CD4-positive, alpha-beta T cell treated with Interleukin-15 for 4 hours (primary cell): Measurements from ENCODE around the gene MCUB.

ENCODE experiments used
- DNase-seq: peaks from one replicate; pipeline ENCODE4 v3.0.0-alpha.2; 2020; ENCODE audit warnings: low spot score

The MCUB gene

GRCh38 chr4:109682875-109683274, 122.8 kb downstream of the MCUB start:
- no peak for DNase-seq

GRCh38 chr4:109683621-109684253, 123.7 kb downstream of the MCUB start:
- DNase-seq, result no peak

- no peak for DNase-seq
Observed at GRCh38 chr4:109684727-109685126, 124.7 kb downstream of the MCUB start.

GRCh38 chr4:109690690-109691410, 130.8 kb downstream of the MCUB start:
- DNase-seq, result no peak

- DNase-seq, result peak; percentile 20
Observed at GRCh38 chr4:109691411-109691920, 131.4 kb downstream of the MCUB start.

GRCh38 chr4:109698656-109699055, 138.6 kb downstream of the MCUB start:
- DNase-seq, result no peak

GRCh38 chr4:109699553-109700225, 139.6 kb downstream of the MCUB start:
- DNase-seq, result no peak

GRCh38 chr4:109701566-109702410, 141.7 kb downstream of the MCUB start:
- no peak for DNase-seq

GRCh38 chr4:109702950-109703663, 143.1 kb downstream of the MCUB start, which contains the start of gene CASP6:
Gene CASP6, minus strand, starts transcription at chr4:109703445. Its CDS starts 50 bp downstream, at chr4:109703395.
- DNase-seq, result peak; percentile 73

- DNase-seq, result no peak
Observed at GRCh38 chr4:109703664-109704361, 143.8 kb downstream of the MCUB start.

GRCh38 chr4:109708435-109708834, 148.4 kb downstream of the MCUB start:
- no peak for DNase-seq

GRCh38 chr4:109708990-109709389, 148.9 kb downstream of the MCUB start:
- DNase-seq, result no peak

- no peak for DNase-seq
Observed at GRCh38 chr4:109713500-109713899, 153.5 kb downstream of the MCUB start.

GRCh38 chr4:109718759-109719158, 158.7 kb downstream of the MCUB start:
- no peak for DNase-seq

GRCh38 chr4:109719604-109720003, 159.6 kb downstream of the MCUB start:
- no peak for DNase-seq

GRCh38 chr4:109721033-109721432, 161.0 kb downstream of the MCUB start:
- no peak for DNase-seq

- no peak for DNase-seq
Observed at GRCh38 chr4:109722357-109722756, 162.3 kb downstream of the MCUB start.

GRCh38 chr4:109723110-109723509, 163.1 kb downstream of the MCUB start:
- no peak for DNase-seq

- DNase-seq, result no peak
Observed at GRCh38 chr4:109728385-109728784, 168.3 kb downstream of the MCUB start.

- DNase-seq, result no peak
Observed at GRCh38 chr4:109729117-109729717, 169.2 kb downstream of the MCUB start.
